Neural cell (in vitro differentiated cells): ENCODE results near the gene B3GNT3. TPM values are rescaled to one million over a fixed set of nuclear protein-coding genes. Genes with fewer than 3 reads are reported as not detected.

Experiments used
- H2AFZ ChIP-seq: fragments of 200-600, 300-800 bp; sonication (generic), shearing (Covaris generic); 2 replicates; pipeline ENCODE4 v1.6.0; 2014; ENCODE audit warnings: low read depth, mild to moderate bottlenecking, antibody characterized with exemption, low read length, moderate library complexity
- H3F3A ChIP-seq: fragments of 200-600 bp; shearing (Covaris generic); 2 replicates; pipeline ENCODE4 v1.6.1; 2016; ENCODE audit warnings: mild to moderate bottlenecking, moderate library complexity, mixed read lengths, antibody characterized with exemption, low read length; ENCODE audit not compliant: insufficient read depth, poor library complexity, severe bottlenecking
- H3K27ac ChIP-seq: fragments of 200-600, 300-800 bp; sonication (generic), shearing (Covaris generic); 2 replicates; pipeline ENCODE4 v1.5.1; 2014; ENCODE audit warnings: mild to moderate bottlenecking, low read length, moderate library complexity
- H3K27me3 ChIP-seq: fragments of 300-800, 200-600 bp; sonication (generic), shearing (Covaris generic); 2 replicates; pipeline ENCODE4 v1.6.0; 2014; ENCODE audit warnings: mild to moderate bottlenecking, low read depth, low read length, moderate library complexity; ENCODE audit not compliant: insufficient read depth
- H3K36me3 ChIP-seq: fragments of 300-800, 200-600 bp; sonication (generic), shearing (Covaris generic); 2 replicates; pipeline ENCODE4 v1.5.1; 2014; ENCODE audit warnings: mild to moderate bottlenecking, antibody characterized with exemption, low read length, moderate library complexity; ENCODE audit not compliant: insufficient read depth
- H3K4me2 ChIP-seq: fragments of 300-800, 200-600 bp; sonication (generic), shearing (Covaris generic); 2 replicates; pipeline ENCODE4 v1.6.0; 2014; ENCODE audit warnings: mild to moderate bottlenecking, low read length
- H3K4me3 ChIP-seq: fragments of 300-800, 200-600 bp; sonication (generic), shearing (Covaris generic); 2 replicates; pipeline ENCODE4 v1.5.1; 2014; ENCODE audit warnings: mild to moderate bottlenecking, low read length, moderate library complexity
- H3K79me2 ChIP-seq: fragments of 200-600 bp; shearing (Covaris generic); replicated peaks from 2 replicates; pipeline ENCODE4 v1.6.0; 2014; ENCODE audit warnings: mild to moderate bottlenecking, low read length, moderate library complexity; ENCODE audit not compliant: insufficient read depth
- H3K9ac ChIP-seq: fragments of 300-800, 200-600 bp; sonication (generic), shearing (Covaris generic); 2 replicates; pipeline ENCODE4 v1.6.1; 2016; ENCODE audit warnings: mild to moderate bottlenecking, low read length, mixed read lengths
- H3K9me2 ChIP-seq: fragments of 200-600 bp; shearing (Covaris generic); 2 replicates; pipeline ENCODE4 v1.6.1; 2016; ENCODE audit warnings: mild to moderate bottlenecking, low read length, mixed read lengths; ENCODE audit not compliant: insufficient read depth
- H3K9me3 ChIP-seq: fragments of 200-600, 300-800 bp; sonication (generic), shearing (Covaris generic); 2 replicates; pipeline ENCODE4 v1.6.1; 2016; ENCODE audit warnings: mild to moderate bottlenecking, mixed run types, low read length, moderate library complexity, mixed read lengths
- H4K20me1 ChIP-seq: fragments of 200-600 bp; shearing (Covaris generic); 2 replicates; pipeline ENCODE4 v1.6.1; 2016; ENCODE audit warnings: mild to moderate bottlenecking, mixed run types; ENCODE audit not compliant: insufficient read depth
- EP300 ChIP-seq: fragments of 450-650 bp; conservative IDR thresholded peaks from 2 replicates; pipeline ENCODE4 v1.6.1; 2014; ENCODE audit warnings: antibody characterized with exemption, mild to moderate bottlenecking, moderate library complexity; ENCODE audit not compliant: poor library complexity, severe bottlenecking
- EZH2 ChIP-seq: fragments of 200-600, 300-800 bp; shearing (Covaris generic), sonication (generic); IDR thresholded peaks from 2 replicates; pipeline ENCODE4 v1.6.1; 2014; ENCODE audit warnings: antibody characterized with exemption, low read length, borderline replicate concordance, mild to moderate bottlenecking; ENCODE audit not compliant: insufficient read depth, poor library complexity, severe bottlenecking
- MXI1 ChIP-seq: fragments of 450-650 bp; conservative IDR thresholded peaks from 2 replicates; pipeline ENCODE4 v1.6.1; 2014; ENCODE audit warnings: antibody characterized with exemption, mild to moderate bottlenecking; ENCODE audit not compliant: poor library complexity, severe bottlenecking
- POLR2AphosphoS5 ChIP-seq: IDR thresholded peaks from 2 replicates; pipeline ENCODE4 v1.6.1; 2012
- RAD21 ChIP-seq: fragments of 450-650 bp; conservative IDR thresholded peaks from 2 replicates; pipeline ENCODE4 v1.6.1; 2014; ENCODE audit warnings: antibody characterized with exemption, mild to moderate bottlenecking, moderate library complexity
- SMC3 ChIP-seq: fragments of 450-650 bp; conservative IDR thresholded peaks from 2 replicates; pipeline ENCODE4 v1.6.1; 2014; ENCODE audit warnings: antibody characterized with exemption, mild to moderate bottlenecking, moderate library complexity; ENCODE audit not compliant: poor library complexity
- TAF1 ChIP-seq: IDR thresholded peaks from 2 replicates; pipeline ENCODE4 v1.6.1; 2012; ENCODE audit warnings: low read depth
- polyA plus RNA-seq: library from polyadenylated mRNA; depleted of rRNA; stranded (reverse); fragments of >200 nt; gene quantifications from 2 replicates; pipeline ENCODE4 v1.2.3, GENCODE V29; 2014
- TF ChIP-seq, protein P1 (sequence below): IDR thresholded peaks from 2 replicates; pipeline ENCODE4 v1.6.1; 2012; ENCODE audit warnings: borderline replicate concordance
- TF ChIP-seq, protein P2 (sequence below): fragments of 450-650 bp; IDR thresholded peaks from 2 replicates; pipeline ENCODE4 v1.5.1; 2014; ENCODE audit warnings: antibody characterized with exemption, mild to moderate bottlenecking, moderate library complexity; ENCODE audit not compliant: poor library complexity, severe bottlenecking

Gene B3GNT3
- polyA plus RNA-seq, 1 donor from 2014 or later, result not detected

DNA sequence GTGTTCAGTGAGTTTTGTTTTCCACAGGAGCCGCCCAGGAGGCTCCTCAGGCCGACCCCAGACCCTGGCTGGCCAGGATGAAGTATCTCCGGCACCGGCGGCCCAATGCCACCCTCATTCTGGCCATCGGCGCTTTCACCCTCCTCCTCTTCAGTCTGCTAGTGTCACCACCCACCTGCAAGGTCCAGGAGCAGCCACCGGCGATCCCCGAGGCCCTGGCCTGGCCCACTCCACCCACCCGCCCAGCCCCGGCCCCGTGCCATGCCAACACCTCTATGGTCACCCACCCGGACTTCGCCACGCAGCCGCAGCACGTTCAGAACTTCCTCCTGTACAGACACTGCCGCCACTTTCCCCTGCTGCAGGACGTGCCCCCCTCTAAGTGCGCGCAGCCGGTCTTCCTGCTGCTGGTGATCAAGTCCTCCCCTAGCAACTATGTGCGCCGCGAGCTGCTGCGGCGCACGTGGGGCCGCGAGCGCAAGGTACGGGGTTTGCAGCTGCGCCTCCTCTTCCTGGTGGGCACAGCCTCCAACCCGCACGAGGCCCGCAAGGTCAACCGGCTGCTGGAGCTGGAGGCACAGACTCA is 12.9 kb downstream of the B3GNT3 start:
- no peak for TF ChIP-seq EP300
- TF ChIP-seq TAF1, result no peak
- TF ChIP-seq MXI1, result no peak
- TF ChIP-seq EZH2, result no peak
- TF ChIP-seq RAD21, result no peak
- TF ChIP-seq, protein P1, sequence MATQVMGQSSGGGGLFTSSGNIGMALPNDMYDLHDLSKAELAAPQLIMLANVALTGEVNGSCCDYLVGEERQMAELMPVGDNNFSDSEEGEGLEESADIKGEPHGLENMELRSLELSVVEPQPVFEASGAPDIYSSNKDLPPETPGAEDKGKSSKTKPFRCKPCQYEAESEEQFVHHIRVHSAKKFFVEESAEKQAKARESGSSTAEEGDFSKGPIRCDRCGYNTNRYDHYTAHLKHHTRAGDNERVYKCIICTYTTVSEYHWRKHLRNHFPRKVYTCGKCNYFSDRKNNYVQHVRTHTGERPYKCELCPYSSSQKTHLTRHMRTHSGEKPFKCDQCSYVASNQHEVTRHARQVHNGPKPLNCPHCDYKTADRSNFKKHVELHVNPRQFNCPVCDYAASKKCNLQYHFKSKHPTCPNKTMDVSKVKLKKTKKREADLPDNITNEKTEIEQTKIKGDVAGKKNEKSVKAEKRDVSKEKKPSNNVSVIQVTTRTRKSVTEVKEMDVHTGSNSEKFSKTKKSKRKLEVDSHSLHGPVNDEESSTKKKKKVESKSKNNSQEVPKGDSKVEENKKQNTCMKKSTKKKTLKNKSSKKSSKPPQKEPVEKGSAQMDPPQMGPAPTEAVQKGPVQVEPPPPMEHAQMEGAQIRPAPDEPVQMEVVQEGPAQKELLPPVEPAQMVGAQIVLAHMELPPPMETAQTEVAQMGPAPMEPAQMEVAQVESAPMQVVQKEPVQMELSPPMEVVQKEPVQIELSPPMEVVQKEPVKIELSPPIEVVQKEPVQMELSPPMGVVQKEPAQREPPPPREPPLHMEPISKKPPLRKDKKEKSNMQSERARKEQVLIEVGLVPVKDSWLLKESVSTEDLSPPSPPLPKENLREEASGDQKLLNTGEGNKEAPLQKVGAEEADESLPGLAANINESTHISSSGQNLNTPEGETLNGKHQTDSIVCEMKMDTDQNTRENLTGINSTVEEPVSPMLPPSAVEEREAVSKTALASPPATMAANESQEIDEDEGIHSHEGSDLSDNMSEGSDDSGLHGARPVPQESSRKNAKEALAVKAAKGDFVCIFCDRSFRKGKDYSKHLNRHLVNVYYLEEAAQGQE, result no peak
- TF ChIP-seq POLR2AphosphoS5, result no peak
- TF ChIP-seq, protein P2, sequence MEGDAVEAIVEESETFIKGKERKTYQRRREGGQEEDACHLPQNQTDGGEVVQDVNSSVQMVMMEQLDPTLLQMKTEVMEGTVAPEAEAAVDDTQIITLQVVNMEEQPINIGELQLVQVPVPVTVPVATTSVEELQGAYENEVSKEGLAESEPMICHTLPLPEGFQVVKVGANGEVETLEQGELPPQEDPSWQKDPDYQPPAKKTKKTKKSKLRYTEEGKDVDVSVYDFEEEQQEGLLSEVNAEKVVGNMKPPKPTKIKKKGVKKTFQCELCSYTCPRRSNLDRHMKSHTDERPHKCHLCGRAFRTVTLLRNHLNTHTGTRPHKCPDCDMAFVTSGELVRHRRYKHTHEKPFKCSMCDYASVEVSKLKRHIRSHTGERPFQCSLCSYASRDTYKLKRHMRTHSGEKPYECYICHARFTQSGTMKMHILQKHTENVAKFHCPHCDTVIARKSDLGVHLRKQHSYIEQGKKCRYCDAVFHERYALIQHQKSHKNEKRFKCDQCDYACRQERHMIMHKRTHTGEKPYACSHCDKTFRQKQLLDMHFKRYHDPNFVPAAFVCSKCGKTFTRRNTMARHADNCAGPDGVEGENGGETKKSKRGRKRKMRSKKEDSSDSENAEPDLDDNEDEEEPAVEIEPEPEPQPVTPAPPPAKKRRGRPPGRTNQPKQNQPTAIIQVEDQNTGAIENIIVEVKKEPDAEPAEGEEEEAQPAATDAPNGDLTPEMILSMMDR, result no peak
- no peak for TF ChIP-seq SMC3
- H3F3A ChIP-seq, result no peaks in the 10 kb centered on the region
- no peak overlapping the region for H3K9ac ChIP-seq
- H3K27ac ChIP-seq, result no peak overlapping the region
- no peaks in the 10 kb centered on the region for H4K20me1 ChIP-seq
- H3K79me2 ChIP-seq, result no peaks in the 10 kb centered on the region
- H2AFZ ChIP-seq, result no peak overlapping the region
- H3K4me2 ChIP-seq, result no peak overlapping the region
- H3K9me2 ChIP-seq, result no peaks in the 10 kb centered on the region
- H3K36me3 ChIP-seq, result no peaks in the 10 kb centered on the region
- no peak overlapping the region for H3K4me3 ChIP-seq
- no peaks in the 10 kb centered on the region for H3K9me3 ChIP-seq
- no peaks in the 10 kb centered on the region for H3K27me3 ChIP-seq

DNA sequence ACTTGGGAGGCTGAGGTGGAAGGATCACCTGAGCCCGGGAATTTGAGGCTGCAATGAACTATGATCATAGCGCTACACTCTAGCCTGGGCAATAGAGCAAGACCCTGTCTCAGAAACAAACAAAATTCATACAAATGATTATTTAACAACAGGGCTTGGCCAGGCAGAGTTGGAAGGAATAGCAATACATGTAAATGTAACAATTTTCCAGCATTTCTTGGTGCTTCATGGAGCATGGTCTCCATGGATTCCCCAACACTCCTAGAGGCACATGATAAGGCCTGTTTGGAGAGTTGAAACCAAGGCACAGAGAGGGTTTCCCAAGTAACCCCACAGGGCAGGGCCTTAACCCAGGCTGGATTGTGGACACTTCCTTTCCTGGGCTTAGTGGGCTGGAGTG is 16.2 kb downstream of the B3GNT3 start:
- Histone ChIP-seq H3K27ac (no peak overlapping the region), H3K9me3 (no peaks in the 10 kb centered on the region), H3K4me3 (no peak overlapping the region), H3K79me2 (no peaks in the 10 kb centered on the region), H2AFZ (no peak overlapping the region), H3K9ac (no peak overlapping the region), H3F3A (no peaks in the 10 kb centered on the region), H3K27me3 (no peaks in the 10 kb centered on the region), H4K20me1 (no peaks in the 10 kb centered on the region), H3K4me2 (no peak overlapping the region), H3K9me2 (no peaks in the 10 kb centered on the region), H3K36me3 (no peaks in the 10 kb centered on the region)
- TF ChIP-seq, protein P2, result no peak
- TF ChIP-seq MXI1 (no peak), POLR2AphosphoS5 (no peak), EZH2 (no peak), TAF1 (no peak), RAD21 (no peak), SMC3 (no peak), EP300 (no peak)
- TF ChIP-seq, protein P1, result no peak
